K562 (cell line): ENCODE data around the gene CRAT. TPM values are rescaled to one million over a fixed set of nuclear protein-coding genes. Genes with fewer than 3 reads are reported as not detected.

Source experiments
- POLR2AphosphoS5 ChIP-seq: IDR thresholded peaks from 2 replicates; pipeline ENCODE4 v1.6.1; 2011; ENCODE audit warnings: mild to moderate bottlenecking, low read depth, low read length, moderate library complexity; ENCODE audit not compliant: control insufficient read depth, insufficient read depth
- POLR3A ChIP-seq: IDR thresholded peaks from 2 replicates; pipeline ENCODE4 v1.6.1; 2011; ENCODE audit warnings: borderline replicate concordance, mild to moderate bottlenecking, moderate library complexity; ENCODE audit not compliant: insufficient read length, insufficient read depth; ENCODE audit errors: extremely low read depth
- TAF9B ChIP-seq: fragments of 450-650 bp; IDR thresholded peaks from 2 replicates; pipeline ENCODE4 v1.6.1; 2018; ENCODE audit warnings: mild to moderate bottlenecking; ENCODE audit not compliant: partially characterized antibody
- ZNF175 ChIP-seq: fragments of 200-800 bp; sonication (Bioruptor generic); IDR thresholded peaks from 2 replicates; pipeline ENCODE4 v1.6.1; 2016; ENCODE audit warnings: low read depth, mild to moderate bottlenecking, missing genetic modification characterization, missing compliant biosample characterization
- polyA plus RNA-seq, 8 experiments: library from polyadenylated mRNA; depleted of rRNA in 4 of 8; stranded (reverse) in 5 of 8; unstranded in 3 of 8; fragments of >200 nt; fragmentation: Nextera tagmentation in 2 of 8; fragmentation: Illumina TruSeq in 1 of 8; extraction: Ambion mirVana in 2 of 8; extraction: Trizol in 1 of 8; gene quantifications; 2 replicates each; pipeline versions ENCODE4 v1.2.1 to v1.2.3, GENCODE V29; 2011 to 2014; ENCODE audit warnings: inconsistent platforms in 1 of 8, missing spikeins in 1 of 8
- total RNA-seq, 7 experiments: library from RNA; depleted of rRNA in 6 of 7; stranded (reverse); fragments of >200 nt in 6 of 7; fragmentation: Illumina TruSeq in 2 of 7; extraction: Trizol in 2 of 7; gene quantifications; 2 replicates each; pipeline versions ENCODE4 v1.2.1 to v1.2.3, GENCODE V29; 2011 to 2021; ENCODE audit warnings: low replicate concordance in 1 of 7
- TF ChIP-seq, protein P1 (sequence below): fragments of 250-450 bp; sonication (Bioruptor Pico); IDR thresholded peaks from 2 replicates; pipeline ENCODE4 v1.5.0; 2021; ENCODE audit warnings: mild to moderate bottlenecking, moderate library complexity
- TF ChIP-seq, protein P2 (sequence below): fragments of 250-450 bp; sonication (Bioruptor Pico); IDR thresholded peaks from 2 replicates; pipeline ENCODE4 v1.4.0; 2020; ENCODE audit warnings: mild to moderate bottlenecking, moderate library complexity

The CRAT gene
- total and polyA plus RNA-seq, 9 of the 15 experiments (the other 6 are each of a cell fraction or from before 2014, with no cell fraction given) = 0.20 to 13.8 (median 5.4) TPM

DNA sequence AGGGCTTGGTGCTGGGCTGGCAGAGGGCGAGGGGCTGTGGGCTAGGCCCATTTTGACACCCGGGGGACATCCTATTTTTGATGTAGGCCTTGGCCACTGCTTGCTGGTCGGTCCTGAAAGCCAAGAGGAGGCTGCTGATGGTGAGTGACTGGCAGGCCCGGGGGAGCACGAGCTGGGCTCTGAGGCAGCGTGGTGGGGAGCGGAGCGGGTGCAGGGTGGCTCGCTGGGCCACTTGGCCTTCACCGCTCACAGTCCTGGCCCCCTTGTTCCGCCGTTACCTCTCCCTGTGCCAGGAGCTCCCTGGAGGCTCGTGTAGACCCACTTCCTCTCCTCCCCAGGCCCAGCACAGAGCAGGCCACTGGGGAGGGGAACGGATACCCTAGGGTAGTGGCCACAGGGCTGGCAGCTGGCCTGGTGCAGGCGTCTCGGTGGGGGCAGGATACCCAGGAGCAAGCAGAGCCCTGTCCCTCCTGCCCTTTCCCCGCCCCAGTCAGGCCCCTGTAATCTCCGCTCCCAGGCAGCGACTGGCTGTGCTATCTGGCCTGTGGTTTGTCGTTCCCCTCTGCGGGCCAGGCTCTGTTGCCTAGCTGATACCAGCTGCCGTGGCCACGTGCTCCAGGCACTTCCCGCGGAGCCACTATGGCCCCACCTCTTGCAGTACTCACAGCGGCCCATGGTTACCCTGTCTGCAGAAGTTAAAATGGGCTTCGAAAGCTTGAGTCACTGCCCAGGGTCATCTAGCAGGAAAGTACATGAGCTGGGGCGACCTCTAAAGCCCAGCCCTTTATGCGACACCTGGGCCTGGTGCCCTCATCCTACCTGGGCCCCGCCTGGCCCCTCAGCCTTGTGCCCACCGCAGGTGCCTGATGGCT is 41.4 kb downstream of the CRAT start (continued):
- TF ChIP-seq, protein P1, sequence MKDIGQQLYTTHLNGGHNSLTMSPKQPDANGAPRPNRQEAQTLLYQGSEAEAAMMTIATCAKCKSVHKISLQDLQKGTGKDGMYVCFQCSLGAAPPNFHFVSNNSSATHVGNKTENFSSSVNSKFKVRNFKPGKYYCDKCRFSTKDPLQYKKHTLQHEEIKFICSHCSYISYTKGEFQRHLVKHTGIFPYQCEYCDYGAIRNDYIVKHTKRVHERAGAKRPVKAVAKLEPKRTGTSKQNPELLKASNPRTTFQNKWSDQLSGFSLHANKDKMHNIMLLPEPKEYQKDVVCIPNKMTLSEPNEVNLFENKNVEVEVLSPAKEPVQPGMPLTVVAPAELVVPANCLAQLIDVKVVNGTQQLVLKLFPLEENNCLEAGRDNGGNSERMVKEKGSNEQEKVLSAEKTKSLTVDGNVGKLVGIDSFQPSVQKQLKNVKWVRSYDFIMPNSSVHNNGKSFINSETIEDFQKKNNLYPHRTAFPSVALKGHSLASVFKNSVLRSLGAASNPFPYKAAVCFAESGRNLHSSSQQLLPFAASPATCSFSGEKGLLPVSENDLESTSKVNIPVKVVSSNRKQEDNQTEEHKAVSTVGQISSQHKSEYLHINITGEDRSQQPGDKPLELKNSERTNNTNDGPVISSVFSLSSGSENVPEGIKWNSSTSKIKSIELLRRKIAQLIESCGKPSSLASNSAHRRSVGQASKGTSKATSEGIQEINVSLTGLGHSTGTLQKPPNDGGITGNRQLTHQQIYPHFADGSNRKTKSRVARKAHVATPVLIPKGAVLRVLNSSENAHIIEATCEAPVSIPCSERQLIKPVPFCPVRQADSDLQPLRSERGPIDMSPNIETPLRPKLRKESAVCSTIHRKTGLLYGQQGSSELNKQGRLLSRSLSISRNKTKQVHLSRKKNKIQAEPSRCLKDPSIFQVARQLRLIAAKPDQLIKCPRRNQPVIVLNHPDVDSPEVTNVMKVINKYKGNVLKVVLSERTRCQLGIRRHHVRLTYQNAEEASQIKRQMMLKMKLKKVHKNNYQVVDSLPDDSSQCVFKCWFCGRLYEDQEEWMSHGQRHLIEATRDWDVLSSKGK (CRISPR knock-in tag) = no peak
- TF ChIP-seq TAF9B (no peak), POLR2AphosphoS5 (peak; percentile 99), POLR3A (no peak), ZNF175 (peak; percentile 96)
- TF ChIP-seq, protein P2, sequence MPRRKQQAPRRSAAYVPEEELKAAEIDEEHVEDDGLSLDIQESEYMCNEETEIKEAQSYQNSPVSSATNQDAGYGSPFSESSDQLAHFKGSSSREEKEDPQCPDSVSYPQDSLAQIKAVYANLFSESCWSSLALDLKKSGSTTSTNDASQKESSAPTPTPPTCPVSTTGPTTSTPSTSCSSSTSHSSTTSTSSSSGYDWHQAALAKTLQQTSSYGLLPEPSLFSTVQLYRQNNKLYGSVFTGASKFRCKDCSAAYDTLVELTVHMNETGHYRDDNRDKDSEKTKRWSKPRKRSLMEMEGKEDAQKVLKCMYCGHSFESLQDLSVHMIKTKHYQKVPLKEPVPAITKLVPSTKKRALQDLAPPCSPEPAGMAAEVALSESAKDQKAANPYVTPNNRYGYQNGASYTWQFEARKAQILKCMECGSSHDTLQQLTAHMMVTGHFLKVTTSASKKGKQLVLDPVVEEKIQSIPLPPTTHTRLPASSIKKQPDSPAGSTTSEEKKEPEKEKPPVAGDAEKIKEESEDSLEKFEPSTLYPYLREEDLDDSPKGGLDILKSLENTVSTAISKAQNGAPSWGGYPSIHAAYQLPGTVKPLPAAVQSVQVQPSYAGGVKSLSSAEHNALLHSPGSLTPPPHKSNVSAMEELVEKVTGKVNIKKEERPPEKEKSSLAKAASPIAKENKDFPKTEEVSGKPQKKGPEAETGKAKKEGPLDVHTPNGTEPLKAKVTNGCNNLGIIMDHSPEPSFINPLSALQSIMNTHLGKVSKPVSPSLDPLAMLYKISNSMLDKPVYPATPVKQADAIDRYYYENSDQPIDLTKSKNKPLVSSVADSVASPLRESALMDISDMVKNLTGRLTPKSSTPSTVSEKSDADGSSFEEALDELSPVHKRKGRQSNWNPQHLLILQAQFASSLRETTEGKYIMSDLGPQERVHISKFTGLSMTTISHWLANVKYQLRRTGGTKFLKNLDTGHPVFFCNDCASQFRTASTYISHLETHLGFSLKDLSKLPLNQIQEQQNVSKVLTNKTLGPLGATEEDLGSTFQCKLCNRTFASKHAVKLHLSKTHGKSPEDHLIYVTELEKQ (CRISPR knock-in tag) = no peak
